HFFc6 (cell line): ENCODE measurements around the gene SEMG1. TPM values are rescaled to one million over a fixed set of nuclear protein-coding genes. Genes with fewer than 3 reads are reported as not detected.

Experiments used
- DNase-seq: peaks from one replicate; pipeline ENCODE4 v3.0.0-alpha.2; 2018
- H3K27ac Mint-ChIP-seq: 2 replicates; pipeline ENCODE4 v1.8.0; 2020; ENCODE audit warnings: mild to moderate bottlenecking, mixed read lengths
- H3K27me3 Mint-ChIP-seq: 2 replicates; pipeline ENCODE4 v1.8.0; 2021; ENCODE audit warnings: mild to moderate bottlenecking, moderate library complexity, mixed read lengths; ENCODE audit not compliant: insufficient read depth
- H3K36me3 Mint-ChIP-seq: 2 replicates; pipeline ENCODE4 v1.8.0; 2021; ENCODE audit warnings: low read depth, mixed read lengths
- H3K4me1 Mint-ChIP-seq: 2 replicates; pipeline ENCODE4 v1.8.0; 2020; ENCODE audit warnings: low read depth, mixed read lengths
- H3K4me3 Mint-ChIP-seq: 2 replicates; pipeline ENCODE4 v1.8.0; 2020; ENCODE audit warnings: mild to moderate bottlenecking, moderate library complexity, mixed read lengths
- H3K9me3 Mint-ChIP-seq: 2 replicates; pipeline ENCODE4 v1.8.0; 2020; ENCODE audit warnings: mild to moderate bottlenecking, mixed read lengths
- long read RNA-seq: library from polyadenylated mRNA; unstranded; transcript quantifications from one replicate; pipeline ENCODE4 v2.0.0, GENCODE V29; 2019
- total RNA-seq, 6 experiments: library from RNA; stranded (reverse); fragmentation: NEBNext Ultra II Directional; extraction: Animal tissue kit (Norgen Biotek cat#: 25700); gene quantifications; 2 replicates in 1 of 6; 3 replicates in 5 of 6; pipeline ENCODE4 v1.2.3, GENCODE V29; 2021
- TF ChIP-seq, protein P1 (sequence below): fragments of 200-600 bp; sonication (generic); IDR thresholded peaks from 2 replicates; pipeline ENCODE4 v1.5.0; 2021; ENCODE audit warnings: antibody characterized with exemption, mild to moderate bottlenecking

The SEMG1 gene, protein sequence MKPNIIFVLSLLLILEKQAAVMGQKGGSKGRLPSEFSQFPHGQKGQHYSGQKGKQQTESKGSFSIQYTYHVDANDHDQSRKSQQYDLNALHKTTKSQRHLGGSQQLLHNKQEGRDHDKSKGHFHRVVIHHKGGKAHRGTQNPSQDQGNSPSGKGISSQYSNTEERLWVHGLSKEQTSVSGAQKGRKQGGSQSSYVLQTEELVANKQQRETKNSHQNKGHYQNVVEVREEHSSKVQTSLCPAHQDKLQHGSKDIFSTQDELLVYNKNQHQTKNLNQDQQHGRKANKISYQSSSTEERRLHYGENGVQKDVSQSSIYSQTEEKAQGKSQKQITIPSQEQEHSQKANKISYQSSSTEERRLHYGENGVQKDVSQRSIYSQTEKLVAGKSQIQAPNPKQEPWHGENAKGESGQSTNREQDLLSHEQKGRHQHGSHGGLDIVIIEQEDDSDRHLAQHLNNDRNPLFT
- total RNA-seq, result not detected
- long read RNA-seq, result 0 reads

DNA sequence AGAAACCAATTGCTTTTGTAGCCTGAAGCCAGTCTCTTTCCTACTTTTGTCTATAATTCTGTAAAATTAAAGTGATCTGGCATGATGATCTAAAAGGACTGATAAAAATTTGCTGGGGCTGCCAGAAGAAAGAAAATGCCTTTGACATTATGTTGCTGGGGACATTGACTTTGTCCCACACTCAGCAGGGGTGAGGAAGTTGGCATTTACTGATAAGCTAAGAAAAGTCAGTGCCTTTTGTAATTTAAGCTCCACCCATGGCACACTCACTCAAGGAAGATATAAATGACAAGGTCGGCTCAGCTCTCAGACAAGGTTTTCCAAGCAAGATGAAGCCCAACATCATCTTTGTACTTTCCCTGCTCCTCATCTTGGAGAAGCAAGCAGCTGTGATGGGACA lies at the start of gene SEMG1:
SEMG1 (plus strand) TSS at position 309 of the 400 bp plus-strand sequence; CDS start at position 330, 21 bp downstream.
- no peaks in the 10 kb centered on the region for H3K36me3 Mint-ChIP-seq
- H3K4me3 Mint-ChIP-seq, result no peak within 1 kb of the TSS
- DNase-seq, result no peak
- H3K27ac Mint-ChIP-seq, result no peak within 1 kb of the TSS
- H3K27me3 Mint-ChIP-seq, result peaks cover 9% of the 10 kb centered on the region
- no peaks in the 10 kb centered on the region for H3K4me1 Mint-ChIP-seq
- TF ChIP-seq, protein P1, sequence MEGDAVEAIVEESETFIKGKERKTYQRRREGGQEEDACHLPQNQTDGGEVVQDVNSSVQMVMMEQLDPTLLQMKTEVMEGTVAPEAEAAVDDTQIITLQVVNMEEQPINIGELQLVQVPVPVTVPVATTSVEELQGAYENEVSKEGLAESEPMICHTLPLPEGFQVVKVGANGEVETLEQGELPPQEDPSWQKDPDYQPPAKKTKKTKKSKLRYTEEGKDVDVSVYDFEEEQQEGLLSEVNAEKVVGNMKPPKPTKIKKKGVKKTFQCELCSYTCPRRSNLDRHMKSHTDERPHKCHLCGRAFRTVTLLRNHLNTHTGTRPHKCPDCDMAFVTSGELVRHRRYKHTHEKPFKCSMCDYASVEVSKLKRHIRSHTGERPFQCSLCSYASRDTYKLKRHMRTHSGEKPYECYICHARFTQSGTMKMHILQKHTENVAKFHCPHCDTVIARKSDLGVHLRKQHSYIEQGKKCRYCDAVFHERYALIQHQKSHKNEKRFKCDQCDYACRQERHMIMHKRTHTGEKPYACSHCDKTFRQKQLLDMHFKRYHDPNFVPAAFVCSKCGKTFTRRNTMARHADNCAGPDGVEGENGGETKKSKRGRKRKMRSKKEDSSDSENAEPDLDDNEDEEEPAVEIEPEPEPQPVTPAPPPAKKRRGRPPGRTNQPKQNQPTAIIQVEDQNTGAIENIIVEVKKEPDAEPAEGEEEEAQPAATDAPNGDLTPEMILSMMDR, result no peak
- no peaks in the 10 kb centered on the region for H3K9me3 Mint-ChIP-seq

DNA sequence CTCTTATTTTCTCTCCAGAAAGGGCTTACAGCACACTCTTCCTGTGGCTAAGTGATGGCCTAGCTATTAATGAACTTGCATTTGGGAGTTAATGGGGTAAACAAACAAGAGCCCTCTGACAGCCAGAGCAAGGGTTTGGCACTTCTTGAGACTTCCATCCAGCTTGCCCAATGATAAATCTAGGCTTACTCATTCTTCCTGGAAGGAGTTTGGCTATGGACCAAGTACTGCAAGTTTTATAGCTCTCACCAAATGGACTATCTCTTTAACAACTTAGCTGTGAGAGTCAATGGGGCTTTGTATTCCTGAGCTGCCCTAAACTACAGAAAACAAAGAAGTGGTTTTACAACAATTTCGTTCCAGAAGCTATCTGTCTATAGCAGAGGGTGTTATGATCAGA lies 48.9 kb upstream of the SEMG1 start:
- peak; percentile 63 for DNase-seq
- H3K27me3 Mint-ChIP-seq, result peaks cover 14% of the 10 kb centered on the region
- TF ChIP-seq, protein P1, result no peak
- H3K9me3 Mint-ChIP-seq, result no peaks in the 10 kb centered on the region
- 0 out of 2 replicates have a peak, but pooled peaks cover 4% of the 10 kb centered on the region for H3K36me3 Mint-ChIP-seq
- no peak overlapping the region for H3K4me3 Mint-ChIP-seq
- H3K4me1 Mint-ChIP-seq, result peaks cover 5% of the 10 kb centered on the region; the same call in 1 of the 2 replicates
- H3K27ac Mint-ChIP-seq, result no peak overlapping the region

DNA sequence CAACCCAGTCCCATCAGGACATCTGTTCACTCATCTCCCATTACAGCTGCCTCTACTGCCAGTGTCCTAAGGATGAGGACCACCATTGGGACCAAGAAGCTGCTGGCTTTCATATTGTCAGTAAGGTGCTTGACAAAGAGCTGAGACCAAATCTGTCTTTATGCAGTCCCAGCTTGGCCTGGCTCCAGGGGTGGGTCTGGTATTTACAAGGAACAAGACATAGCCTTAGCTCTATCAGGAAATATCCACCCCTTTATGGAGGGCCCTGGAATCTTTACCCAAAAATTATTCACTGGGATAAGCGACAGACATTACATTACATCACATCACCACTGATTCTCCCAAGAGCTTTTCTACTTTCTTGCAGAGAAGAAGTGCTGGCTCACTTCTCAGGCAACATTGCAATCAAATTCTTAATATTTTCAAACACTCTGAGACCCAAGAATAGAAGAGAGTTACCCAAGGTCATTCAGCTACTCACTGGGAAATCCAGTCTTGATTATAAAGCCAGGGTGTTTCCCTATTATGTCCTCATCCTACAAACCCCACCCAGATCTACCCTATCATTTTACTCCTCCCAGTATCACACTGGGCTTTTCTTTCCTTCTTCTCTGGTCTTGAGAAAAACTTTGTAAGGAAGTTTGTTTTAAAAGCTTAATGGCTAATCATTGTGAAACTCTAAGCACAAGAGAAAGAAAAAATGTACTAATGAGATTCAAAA lies 43.6 kb upstream of the SEMG1 start:
- no peaks in the 10 kb centered on the region for H3K4me1 Mint-ChIP-seq
- TF ChIP-seq, protein P1, result no peak
- H3K36me3 Mint-ChIP-seq, result 0 out of 2 replicates have a peak, but pooled peaks cover 4% of the 10 kb centered on the region
- no peak overlapping the region for H3K4me3 Mint-ChIP-seq
- peaks cover 3% of the 10 kb centered on the region; the same call in 1 of the 2 replicates for H3K27me3 Mint-ChIP-seq
- no peak overlapping the region for H3K27ac Mint-ChIP-seq
- no peaks in the 10 kb centered on the region; the same call in 1 of the 2 replicates for H3K9me3 Mint-ChIP-seq
- DNase-seq, result no peak

DNA sequence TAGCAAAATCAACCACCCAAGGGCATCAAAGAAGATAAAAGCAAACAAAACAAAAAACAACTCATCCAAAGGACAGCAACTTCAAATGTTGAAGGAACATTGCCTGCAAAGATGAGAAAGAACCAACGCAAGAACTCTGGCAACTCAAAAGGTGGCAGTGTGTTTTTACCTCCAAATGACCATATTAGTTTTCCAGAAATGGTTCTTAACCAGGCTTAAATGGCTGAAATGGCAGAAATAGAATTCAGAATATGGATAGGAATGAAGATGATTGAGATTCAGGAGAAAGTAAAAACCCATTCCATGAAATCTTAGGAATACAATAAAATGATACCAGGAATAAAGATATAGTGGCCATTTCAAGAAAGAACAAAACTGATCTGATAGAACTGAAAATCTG lies 41.9 kb upstream of the SEMG1 start:
- H3K4me1 Mint-ChIP-seq, result no peaks in the 10 kb centered on the region
- H3K27me3 Mint-ChIP-seq, result peaks cover 3% of the 10 kb centered on the region; the same call in 1 of the 2 replicates
- no peak for DNase-seq
- TF ChIP-seq, protein P1, result no peak
- H3K4me3 Mint-ChIP-seq, result no peak overlapping the region
- no peaks in the 10 kb centered on the region; the same call in 1 of the 2 replicates for H3K9me3 Mint-ChIP-seq
- H3K36me3 Mint-ChIP-seq, result no peaks in the 10 kb centered on the region
- H3K27ac Mint-ChIP-seq, result no peak overlapping the region

DNA sequence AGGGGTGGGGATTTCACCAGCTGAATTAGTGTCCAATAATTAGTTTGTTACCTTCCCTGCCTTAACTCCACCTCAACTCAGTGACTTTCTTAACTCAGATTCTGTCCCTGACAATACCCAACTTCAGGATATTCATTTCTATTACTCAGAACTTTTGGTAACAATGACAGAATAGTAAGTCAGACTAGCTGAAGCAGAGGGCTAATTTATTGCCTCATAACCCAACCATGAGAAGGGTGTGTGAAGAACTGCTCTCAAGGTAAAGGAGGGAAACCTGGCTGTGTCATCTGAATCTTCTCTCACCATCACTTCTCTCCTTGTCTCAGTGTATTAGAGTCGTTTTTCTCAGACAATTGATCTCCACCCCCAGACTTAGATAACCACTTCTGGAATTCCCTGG lies 33.3 kb upstream of the SEMG1 start:
- TF ChIP-seq, protein P1, result no peak
- Mint-ChIP-seq H3K36me3 (no peaks in the 10 kb centered on the region), H3K4me1 (no peaks in the 10 kb centered on the region), H3K27me3 (peaks cover 3% of the 10 kb centered on the region), H3K9me3 (no peaks in the 10 kb centered on the region), H3K27ac (no peak overlapping the region), H3K4me3 (no peak overlapping the region)
- no peak for DNase-seq
